ENCODE results near the gene GDF3.

Gene GDF3

GRCh38 chr12:7695566-7696197 is at the start of gene GDF3:
Gene GDF3, minus strand, starts transcription at chr12:7695775. Its CDS starts 47 bp downstream, at chr12:7695728.
- DNase-seq = peak; percentile 76

- peak; percentile 40 for DNase-seq
Measured at GRCh38 chr12:7732993-7733392, 37.4 kb upstream of the GDF3 start.

- no peak for DNase-seq
Measured at GRCh38 chr12:7731486-7731885, 35.9 kb upstream of the GDF3 start.

- DNase-seq = peak; percentile 29
Measured at GRCh38 chr12:7730984-7731383, 35.4 kb upstream of the GDF3 start.

GRCh38 chr12:7729746-7730145 is 34.2 kb upstream of the GDF3 start:
- no peak for DNase-seq

- no peak for DNase-seq
Measured at GRCh38 chr12:7723926-7724325, 28.4 kb upstream of the GDF3 start.

- no peak for DNase-seq
Measured at GRCh38 chr12:7719946-7720730, 24.6 kb upstream of the GDF3 start.

- DNase-seq = peak; percentile 82
Measured at GRCh38 chr12:7716381-7716780, 20.8 kb upstream of the GDF3 start.

GRCh38 chr12:7712841-7713442 is 17.4 kb upstream of the GDF3 start:
- DNase-seq = no peak

GRCh38 chr12:7711133-7711532 is 15.6 kb upstream of the GDF3 start, which contains the start of gene DPPA3:
Gene DPPA3, plus strand, starts transcription at chr12:7711433. Its CDS starts 138 bp downstream, at chr12:7711571.
- DNase-seq = no peak

- DNase-seq = peak; percentile 52
Measured at GRCh38 chr12:7709969-7710675, 14.5 kb upstream of the GDF3 start.

- no peak for DNase-seq
Measured at GRCh38 chr12:7705846-7706245, 10.3 kb upstream of the GDF3 start.

GRCh38 chr12:7695237-7695560 is 376 bp downstream of the GDF3 start:
- peak; percentile 23 for DNase-seq

GRCh38 chr12:7694556-7695236 is 879 bp downstream of the GDF3 start:
- no peak for DNase-seq

GRCh38 chr12:7693793-7694192 is 1.8 kb downstream of the GDF3 start:
- DNase-seq = no peak

- no peak for DNase-seq
Measured at GRCh38 chr12:7681535-7681934, 14.0 kb downstream of the GDF3 start.

- no peak for DNase-seq
Measured at GRCh38 chr12:7679251-7680045, 16.1 kb downstream of the GDF3 start.

- peak; percentile 52 for DNase-seq
Measured at GRCh38 chr12:7678744-7679143, 16.8 kb downstream of the GDF3 start.

- peak; percentile 97 for DNase-seq
Measured at GRCh38 chr12:7677432-7677888, 18.1 kb downstream of the GDF3 start.

GRCh38 chr12:7675455-7675854 is 20.1 kb downstream of the GDF3 start:
- DNase-seq = peak; percentile 66

- no peak for DNase-seq
Measured at GRCh38 chr12:7668171-7668570, 27.4 kb downstream of the GDF3 start.

GRCh38 chr12:7667125-7667524 is 28.4 kb downstream of the GDF3 start:
- DNase-seq = peak; percentile 70

Data from hematopoietic multipotent progenitor cell treated with erythropoietin and hydrocortisone succinate and interleukin-3 and kit ligand, for 6 days (in vitro differentiated cells).